H9 (cell line): ENCODE measurements around the gene RSPH3. TPM values are rescaled to one million over a fixed set of nuclear protein-coding genes. Genes with fewer than 3 reads are reported as not detected.

Experiments used
- DNase-seq: peaks from one replicate; pipeline ENCODE4 v3.0.0-alpha.2; 2017
- H2AFZ ChIP-seq: one replicate; pipeline ENCODE4 v1.6.1; 2013; ENCODE audit warnings: mild to moderate bottlenecking, low read length, control low read depth, moderate library complexity
- H2AK5ac ChIP-seq: 2 replicates; pipeline ENCODE4 v1.6.1; 2013; ENCODE audit warnings: low read length, control low read depth, mixed read lengths; ENCODE audit not compliant: insufficient read length
- H2BK120ac ChIP-seq: one replicate; pipeline ENCODE4 v1.6.1; 2013; ENCODE audit warnings: low read depth, mild to moderate bottlenecking, low read length, control low read depth, inconsistent platforms; ENCODE audit not compliant: poor library complexity, severe bottlenecking
- H2BK12ac ChIP-seq: 2 replicates; pipeline ENCODE4 v1.6.1; 2013; ENCODE audit warnings: low read length, control low read depth, mixed read lengths, low read depth; ENCODE audit not compliant: insufficient read length
- H2BK15ac ChIP-seq: 2 replicates; pipeline ENCODE4 v1.6.1; 2013; ENCODE audit warnings: low read depth, low read length, control low read depth
- H2BK20ac ChIP-seq: one replicate; pipeline ENCODE4 v1.6.1; 2013; ENCODE audit warnings: low read depth, mild to moderate bottlenecking, low read length, control low read depth, inconsistent platforms; ENCODE audit not compliant: poor library complexity, severe bottlenecking
- H2BK5ac ChIP-seq: 2 replicates; pipeline ENCODE4 v1.6.1; 2013; ENCODE audit warnings: low read length, control low read depth, mixed read lengths; ENCODE audit not compliant: insufficient read length
- H3K14ac ChIP-seq: 2 replicates; pipeline ENCODE4 v1.6.1; 2013; ENCODE audit warnings: low read length, control low read depth; ENCODE audit not compliant: insufficient read depth
- H3K18ac ChIP-seq: 2 replicates; pipeline ENCODE4 v1.6.1; 2013; ENCODE audit warnings: low read depth, mild to moderate bottlenecking, mixed read lengths, low read length, control low read depth; ENCODE audit not compliant: insufficient read length
- H3K23ac ChIP-seq: 2 replicates; pipeline ENCODE4 v1.6.1; 2013; ENCODE audit warnings: low read length, control low read depth, mixed read lengths, low read depth; ENCODE audit not compliant: insufficient read length
- H3K23me2 ChIP-seq: 2 replicates; pipeline ENCODE4 v1.6.1; 2013; ENCODE audit warnings: low read depth, mild to moderate bottlenecking, mixed read lengths, low read length, control low read depth; ENCODE audit not compliant: insufficient read length, poor library complexity, severe bottlenecking
- H3K27ac ChIP-seq: 2 replicates; pipeline ENCODE4 v1.5.1; 2013; ENCODE audit warnings: low read length, control low read depth, mixed read lengths, low read depth; ENCODE audit not compliant: insufficient read length
- H3K27me3 ChIP-seq: 2 replicates; pipeline ENCODE4 v1.6.1; 2013; ENCODE audit warnings: low read length, control low read depth, inconsistent platforms; ENCODE audit not compliant: insufficient read depth
- H3K4ac ChIP-seq: 2 replicates; pipeline ENCODE4 v1.6.1; 2013; ENCODE audit warnings: low read depth, mild to moderate bottlenecking, control low read depth, inconsistent platforms, low read length, moderate library complexity
- H3K4me1 ChIP-seq: 2 replicates; pipeline ENCODE4 v1.6.1; 2013; ENCODE audit warnings: low read length, control low read depth, inconsistent platforms; ENCODE audit not compliant: insufficient read depth
- H3K4me2 ChIP-seq: 2 replicates; pipeline ENCODE4 v1.6.1; 2013; ENCODE audit warnings: low read length, control low read depth, mixed read lengths; ENCODE audit not compliant: insufficient read length, insufficient read depth
- H3K56ac ChIP-seq: 2 replicates; pipeline ENCODE4 v1.6.1; 2013; ENCODE audit warnings: low read depth, mild to moderate bottlenecking, mixed read lengths, low read length, control low read depth; ENCODE audit not compliant: insufficient read length
- H3K79me1 ChIP-seq: 2 replicates; pipeline ENCODE4 v1.6.1; 2013; ENCODE audit warnings: low read depth, mild to moderate bottlenecking, moderate library complexity, low read length, control low read depth, inconsistent platforms; ENCODE audit not compliant: insufficient read depth, poor library complexity, severe bottlenecking
- H3K79me2 ChIP-seq: 2 replicates; pipeline ENCODE4 v1.6.1; 2013; ENCODE audit warnings: low read length, control low read depth, inconsistent platforms; ENCODE audit not compliant: insufficient read depth
- H3K9ac ChIP-seq: 2 replicates; pipeline ENCODE4 v1.6.1; 2013; ENCODE audit warnings: low read length, control low read depth, mixed read lengths; ENCODE audit not compliant: insufficient read length; ENCODE audit errors: extremely low read depth
- H3K9me3 ChIP-seq: one replicate; pipeline ENCODE4 v1.6.1; 2013; ENCODE audit warnings: low read depth, low read length, inconsistent platforms; ENCODE audit not compliant: control insufficient read depth
- H3T11ph ChIP-seq: one replicate; pipeline ENCODE4 v1.6.1; 2013; ENCODE audit warnings: mild to moderate bottlenecking, low read length, control low read depth, inconsistent platforms
- H4K20me1 ChIP-seq: one replicate; pipeline ENCODE4 v1.6.1; 2013; ENCODE audit not compliant: control insufficient read depth, insufficient read length, insufficient read depth
- H4K5ac ChIP-seq: 2 replicates; pipeline ENCODE4 v1.6.1; 2013; ENCODE audit warnings: low read depth, mild to moderate bottlenecking, mixed read lengths, low read length, control low read depth; ENCODE audit not compliant: insufficient read length
- H4K8ac ChIP-seq: replicated peaks from 2 replicates; pipeline ENCODE4 v1.6.1; 2013; ENCODE audit warnings: low read length, control low read depth, mixed read lengths, low read depth; ENCODE audit not compliant: insufficient read length
- H4K91ac ChIP-seq: 2 replicates; pipeline ENCODE4 v1.6.1; 2013; ENCODE audit warnings: low read depth, mild to moderate bottlenecking, moderate library complexity, mixed read lengths, low read length, control low read depth; ENCODE audit not compliant: insufficient read length
- H3K27ac Mint-ChIP-seq, 3 experiments: 2 replicates in 2 of 3; 3 replicates in 1 of 3; pipeline ENCODE4 v1.8.0; 2020 to 2021; ENCODE audit warnings: mixed read lengths in 3 of 3, mild to moderate bottlenecking in 1 of 3, moderate library complexity in 1 of 3
- H3K27me3 Mint-ChIP-seq: 2 replicates; pipeline ENCODE4 v1.8.0; 2021; ENCODE audit warnings: low read depth, mild to moderate bottlenecking, moderate library complexity, mixed read lengths
- H3K36me3 Mint-ChIP-seq, 3 experiments: 2 replicates in 2 of 3; 3 replicates in 1 of 3; pipeline ENCODE4 v1.8.0; 2020 to 2021; ENCODE audit warnings: low read depth in 3 of 3, mixed read lengths in 3 of 3; ENCODE audit not compliant: insufficient read depth in 1 of 3
- H3K4me1 Mint-ChIP-seq, 2 experiments: 2 replicates each; pipeline ENCODE4 v1.8.0; 2020; ENCODE audit warnings: mixed read lengths in 2 of 2
- H3K4me3 Mint-ChIP-seq, 2 experiments: 2 replicates in 1 of 2; 3 replicates in 1 of 2; pipeline ENCODE4 v1.8.0; 2020 to 2021; ENCODE audit warnings: mild to moderate bottlenecking in 2 of 2, mixed read lengths in 2 of 2, moderate library complexity in 1 of 2
- H3K9me3 Mint-ChIP-seq, 2 experiments: 2 replicates in 1 of 2; 3 replicates in 1 of 2; pipeline ENCODE4 v1.8.0; 2020; ENCODE audit warnings: mild to moderate bottlenecking in 2 of 2, mixed read lengths in 2 of 2, moderate library complexity in 1 of 2
- CTCF ChIP-seq: fragments of 200-600 bp; sonication (generic); conservative IDR thresholded peaks from 3 replicates; pipeline ENCODE4 v1.8.0; 2021; ENCODE audit warnings: antibody characterized with exemption, mild to moderate bottlenecking
- WGBS: extraction: QIAGEN DNeasy Blood & Tissue Kit; methylation state at CpG from one replicate; pipeline ENCODE4 v1.1.7; 2013; ENCODE audit warnings: missing lambda C conversion rate, low lambda C conversion rate, mixed read lengths; ENCODE audit not compliant: insufficient read length; ENCODE audit errors: extremely low coverage; 5-methylcytosine and 5-hydroxymethylcytosine counted together
- total RNA-seq: library from RNA; stranded (reverse); gene quantifications from 2 replicates; pipeline ENCODE4 v1.2.1, GENCODE V29; 2021

The RSPH3 gene
- total RNA-seq, 1 experiment from 2014 or later, result 2.2 TPM

GRCh38 chr6:158939255-158940159 is 60.5 kb downstream of the RSPH3 start:
- H4K91ac ChIP-seq, result no peak overlapping the region
- no peaks in the 10 kb centered on the region for H3K79me2 ChIP-seq
- no peak overlapping the region for H3K23ac ChIP-seq
- Mint-ChIP-seq H3K27me3 (peaks cover 7% of the 10 kb centered on the region), H3K4me1 (peaks cover 10 to 12% of the 10 kb centered on the region in 2 experiments), H3K27ac (peak overlapping the region in 1 of 3 experiments; percentile 12; a peak in 2 of 7 replicates), H3K4me3 (no peak overlapping the region; a peak in 2 of 5 replicates), H3K36me3 (peaks cover 0 to 9% (median 3%) of the 10 kb centered on the region in 3 experiments; a peak in 4 of 7 replicates), H3K9me3 (peaks cover 0 to 8% of the 10 kb centered on the region in 2 experiments; a peak in 2 of 5 replicates)
- no peak overlapping the region for H3K9ac ChIP-seq
- no peak overlapping the region for H2AK5ac ChIP-seq
- no peak overlapping the region for H4K8ac ChIP-seq
- no peak overlapping the region for H2BK5ac ChIP-seq
- no peak overlapping the region for H3K18ac ChIP-seq
- no peaks in the 10 kb centered on the region for H3K9me3 ChIP-seq
- peak overlapping the region; percentile 9; the same call in 1 of the 2 replicates for H3K14ac ChIP-seq
- no peak overlapping the region for H2AFZ ChIP-seq
- no peaks in the 10 kb centered on the region for H4K20me1 ChIP-seq
- H3K79me1 ChIP-seq, result no peaks in the 10 kb centered on the region
- WGBS, result no CpG with 5 or more reads among the region's 37 CpGs
- H3K4me1 ChIP-seq, result no peaks in the 10 kb centered on the region
- H3K4me2 ChIP-seq, result peak overlapping the region; percentile 7
- H3K56ac ChIP-seq, result no peak overlapping the region
- no peak overlapping the region for H2BK15ac ChIP-seq
- H3T11ph ChIP-seq, result no peak overlapping the region
- no peak overlapping the region for H2BK12ac ChIP-seq
- H3K4ac ChIP-seq, result no peak overlapping the region
- peak; percentile 75 for DNase-seq
- H2BK20ac ChIP-seq, result no peak overlapping the region
- no peaks in the 10 kb centered on the region for H3K23me2 ChIP-seq
- H4K5ac ChIP-seq, result no peak overlapping the region
- H3K27me3 ChIP-seq, result no peaks in the 10 kb centered on the region
- no peak overlapping the region for H3K27ac ChIP-seq
- TF ChIP-seq CTCF, result no peak
- no peak overlapping the region for H2BK120ac ChIP-seq
